ENCODE results near the gene DIPK1C.

DIPK1C gene

GRCh38 chr18:74482697-74483096, 25.6 kb upstream of the DIPK1C start:
- DNase-seq (ENCODE audit: low read depth in 2 of 2): no peak

DNA sequence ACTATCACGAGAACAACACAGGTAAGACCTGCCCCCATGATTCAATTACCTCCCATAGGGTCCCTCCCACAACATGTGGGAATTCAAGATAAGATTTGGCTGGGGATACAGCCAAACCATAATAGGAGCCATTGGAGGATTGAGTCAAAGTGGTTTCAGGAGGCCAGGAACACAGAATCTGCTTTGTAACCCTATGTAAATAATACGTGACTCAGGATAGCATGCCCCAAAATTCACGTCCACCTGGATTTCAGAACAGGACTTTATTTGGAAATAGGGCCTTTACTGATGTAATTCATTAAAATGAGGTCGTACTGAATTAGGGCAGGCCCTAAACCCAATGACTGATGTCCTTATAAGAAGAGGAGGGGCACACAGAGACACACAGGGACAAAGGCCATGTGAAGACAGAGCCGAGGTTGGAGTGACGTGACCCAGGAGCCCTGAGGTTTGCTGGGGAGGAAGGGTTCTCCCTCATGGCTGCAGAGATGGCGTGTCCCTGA, 23.1 kb upstream of the DIPK1C start:
- no peak for DNase-seq (ENCODE audit: low read depth in 2 of 2)

DNA sequence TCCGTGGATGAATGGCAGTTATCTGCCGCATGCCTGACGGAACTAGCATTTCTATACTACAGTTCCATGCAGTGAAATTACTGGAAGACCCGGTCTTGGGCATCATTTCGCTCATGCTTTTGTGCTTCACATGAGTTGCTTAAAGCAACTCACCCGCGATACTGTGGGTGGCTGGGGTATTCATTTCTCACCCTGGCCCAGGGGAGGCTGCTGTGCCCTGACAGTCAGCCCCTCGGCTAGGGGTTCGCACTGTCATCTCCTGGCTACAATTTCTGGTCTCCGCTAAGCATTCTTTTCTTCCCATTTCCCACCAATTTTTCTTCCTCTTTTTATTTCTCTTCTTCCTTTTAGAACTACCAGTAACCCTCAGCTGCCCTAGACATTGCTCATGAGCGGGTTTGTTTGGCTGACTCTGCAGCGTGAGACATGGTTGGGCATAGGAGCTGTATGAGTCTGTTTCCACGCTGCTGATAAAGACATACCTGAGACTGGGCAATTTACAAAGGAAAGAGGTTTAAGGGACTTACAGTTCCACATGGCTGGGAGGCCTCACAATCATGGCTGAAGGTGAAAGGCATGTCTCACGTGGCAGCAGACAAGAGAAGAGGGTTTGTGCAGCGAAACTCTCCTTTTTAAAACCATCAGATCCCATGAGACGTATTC, 22.5 kb upstream of the DIPK1C start:
- DNase-seq (ENCODE audit: low read depth in 2 of 2): no peak

DNA sequence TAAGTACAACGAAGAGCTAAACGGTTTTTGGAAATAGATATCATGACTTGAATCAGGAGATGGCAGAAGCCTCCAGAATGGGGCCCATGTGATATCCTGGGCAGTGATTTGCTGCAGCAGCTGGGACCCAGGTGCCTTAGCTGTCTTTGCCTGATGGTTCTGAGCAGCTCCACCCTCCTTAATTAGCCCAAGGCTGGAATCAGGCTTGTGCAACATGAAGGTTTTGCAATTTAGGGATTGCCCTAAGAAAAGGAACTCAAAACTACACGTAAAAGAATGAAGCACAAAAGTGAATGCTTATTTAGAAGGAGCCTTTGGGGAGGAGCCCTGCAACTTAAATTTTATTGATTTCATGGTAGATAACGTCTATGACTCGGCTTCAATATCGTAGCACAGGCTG, 21.8 kb upstream of the DIPK1C start:
- DNase-seq (ENCODE audit: low read depth in 2 of 2): no peak

- no peak for DNase-seq (ENCODE audit: low read depth in 2 of 2)
These were observed 21.2 kb upstream of the DIPK1C start for GRCh38 chr18:74478316-74478715.

DNA sequence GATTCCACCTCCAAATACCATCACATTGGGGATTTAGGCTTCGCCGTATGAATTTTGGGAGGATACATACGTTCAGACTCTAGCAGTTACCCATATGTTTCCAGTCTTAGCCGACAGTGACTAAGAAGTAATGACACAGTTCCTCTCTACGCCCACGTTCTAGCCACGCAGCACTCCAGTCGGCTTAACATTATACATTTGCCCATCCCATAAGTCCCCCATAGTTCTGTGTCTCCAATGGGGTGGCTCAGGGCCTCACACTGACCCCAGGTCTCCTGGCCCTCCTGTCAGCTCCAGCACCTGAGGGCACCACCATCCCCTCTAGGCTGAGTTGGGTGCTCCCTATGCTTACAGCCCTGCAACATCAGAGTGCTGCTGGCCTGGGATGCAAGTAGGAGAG, 20.7 kb upstream of the DIPK1C start:
- no peak for DNase-seq (ENCODE audit: low read depth in 2 of 2)

GRCh38 chr18:74476140-74476539, 19.0 kb upstream of the DIPK1C start:
- DNase-seq (ENCODE audit: low read depth in 2 of 2): no peak

DNA sequence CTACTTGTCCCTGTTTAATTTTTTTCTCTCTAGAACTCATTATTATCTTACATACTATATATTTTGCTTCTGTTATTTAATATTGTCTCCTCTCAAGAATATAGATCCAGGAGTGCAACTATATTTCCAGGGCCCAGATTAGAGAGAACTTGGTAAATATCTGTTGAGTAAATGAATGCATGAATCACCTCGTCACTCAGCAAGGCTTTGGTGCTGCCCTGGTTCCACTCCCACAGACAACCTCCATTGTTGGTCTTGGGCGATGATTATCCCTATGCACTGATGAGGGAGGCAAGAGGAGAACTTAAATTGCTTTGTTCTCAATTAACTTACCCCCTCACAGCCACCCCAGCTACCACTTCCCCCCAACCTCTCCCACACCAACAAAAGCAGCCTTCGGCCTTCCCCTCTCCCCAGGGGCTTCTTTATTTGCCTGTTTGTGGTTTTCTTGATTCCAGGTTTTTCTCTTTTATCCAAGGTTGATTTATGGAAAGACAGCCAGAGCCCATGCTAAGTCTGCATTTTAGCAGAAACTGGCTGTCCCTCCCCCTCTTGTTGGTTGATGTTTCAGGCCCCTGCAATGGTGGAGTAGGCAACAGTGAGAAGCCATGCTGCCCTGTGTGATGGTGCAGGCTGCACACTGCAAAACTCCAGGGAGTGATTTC, 17.0 kb upstream of the DIPK1C start:
- DNase-seq (ENCODE audit: low read depth in 2 of 2): no peak

DNA sequence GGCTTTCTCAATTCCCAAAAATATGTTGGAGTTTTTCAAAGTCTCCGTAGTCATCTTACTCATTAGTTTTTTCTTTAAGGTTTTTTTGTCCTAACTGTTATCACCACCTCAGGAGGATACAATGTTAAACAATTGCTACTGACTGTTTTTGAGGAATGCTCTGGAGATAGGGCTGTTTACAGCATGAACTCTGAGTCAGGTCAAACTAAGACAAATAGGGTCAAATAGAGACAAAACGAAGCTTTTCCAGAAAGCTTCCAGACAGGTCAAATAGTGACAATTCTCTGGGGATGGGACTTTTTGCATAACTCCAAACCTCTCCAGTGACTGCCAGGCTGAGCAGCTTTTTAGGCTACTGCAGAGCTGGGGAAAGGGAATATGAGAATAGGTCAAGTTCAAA, 15.2 kb upstream of the DIPK1C start:
- DNase-seq (ENCODE audit: low read depth in 2 of 2): no peak

DNA sequence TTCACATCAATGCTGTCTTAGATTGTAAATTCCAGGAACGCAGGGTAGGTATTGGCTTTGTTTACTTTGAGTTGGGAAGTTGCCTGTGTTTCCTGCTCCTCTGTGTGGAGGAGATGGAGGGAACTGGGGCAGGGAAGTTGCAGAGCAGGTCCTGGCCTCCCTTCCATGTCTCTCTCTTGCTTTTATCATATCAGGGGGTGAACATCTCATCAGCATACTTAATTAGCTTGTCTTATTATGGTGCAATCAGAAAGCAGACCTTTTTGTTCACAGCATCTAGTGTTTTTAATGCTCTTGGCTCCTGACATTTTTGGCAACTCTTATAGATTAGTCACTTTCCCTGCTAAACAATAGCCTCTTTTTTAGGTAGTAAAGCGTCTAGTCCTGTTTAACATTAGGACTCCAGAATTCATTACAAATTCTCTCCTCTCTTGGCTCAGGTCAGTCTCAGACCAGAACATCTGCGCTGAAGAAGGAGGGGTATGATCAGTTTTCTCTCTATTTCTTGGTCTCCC, 11.5 kb upstream of the DIPK1C start:
- no peak for DNase-seq (ENCODE audit: low read depth in 2 of 2)

GRCh38 chr18:74465775-74466174, 8.7 kb upstream of the DIPK1C start:
- no peak for DNase-seq (ENCODE audit: low read depth in 2 of 2)

- DNase-seq (ENCODE audit: low read depth in 2 of 2): no peak
These were observed 6.9 kb upstream of the DIPK1C start for GRCh38 chr18:74463983-74464382.

GRCh38 chr18:74463254-74463653, 6.1 kb upstream of the DIPK1C start:
- no peak for DNase-seq (ENCODE audit: low read depth in 2 of 2)

DNA sequence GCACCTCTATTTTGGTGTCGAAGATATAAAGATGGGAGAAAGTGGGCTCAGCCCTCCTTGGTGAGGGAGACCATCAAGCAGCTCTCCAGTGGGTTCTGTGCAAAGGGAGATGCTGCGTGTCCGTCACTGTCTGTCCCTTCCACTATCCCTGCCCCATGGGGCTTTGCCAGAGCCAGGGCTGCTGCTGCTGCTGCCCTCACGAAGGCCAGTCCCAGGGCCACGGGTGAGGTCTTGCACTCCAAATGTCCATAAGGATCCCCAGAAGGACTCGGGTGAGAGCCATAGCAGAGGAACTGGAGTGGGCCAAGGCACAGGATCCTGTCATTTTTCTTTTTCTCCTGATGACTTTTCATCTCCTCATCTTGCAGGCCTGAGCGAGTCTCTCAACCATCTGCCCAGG, 3.7 kb upstream of the DIPK1C start:
- no peak for DNase-seq (ENCODE audit: low read depth in 2 of 2)

DNA sequence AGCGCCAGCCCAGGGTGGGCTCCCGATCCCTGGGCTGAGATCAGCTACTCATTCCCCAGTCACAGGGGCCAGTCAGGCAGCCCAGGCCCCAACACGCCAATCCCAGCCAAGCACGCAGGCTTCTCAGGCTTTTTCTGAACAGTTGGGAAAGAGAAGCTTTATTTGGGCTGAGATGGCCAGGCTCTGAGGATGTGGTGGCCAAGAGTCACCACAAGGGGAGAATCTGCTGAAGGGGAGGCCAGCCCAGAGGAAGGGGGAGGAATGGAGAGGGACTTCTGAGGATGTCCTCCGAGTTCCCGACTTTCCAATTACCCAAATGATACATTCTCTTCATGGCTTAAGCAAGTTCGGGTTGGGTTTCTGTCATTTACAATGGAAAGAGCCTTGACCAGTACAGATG, 2.8 kb upstream of the DIPK1C start:
- no peak for DNase-seq (ENCODE audit: low read depth in 2 of 2)

DNA sequence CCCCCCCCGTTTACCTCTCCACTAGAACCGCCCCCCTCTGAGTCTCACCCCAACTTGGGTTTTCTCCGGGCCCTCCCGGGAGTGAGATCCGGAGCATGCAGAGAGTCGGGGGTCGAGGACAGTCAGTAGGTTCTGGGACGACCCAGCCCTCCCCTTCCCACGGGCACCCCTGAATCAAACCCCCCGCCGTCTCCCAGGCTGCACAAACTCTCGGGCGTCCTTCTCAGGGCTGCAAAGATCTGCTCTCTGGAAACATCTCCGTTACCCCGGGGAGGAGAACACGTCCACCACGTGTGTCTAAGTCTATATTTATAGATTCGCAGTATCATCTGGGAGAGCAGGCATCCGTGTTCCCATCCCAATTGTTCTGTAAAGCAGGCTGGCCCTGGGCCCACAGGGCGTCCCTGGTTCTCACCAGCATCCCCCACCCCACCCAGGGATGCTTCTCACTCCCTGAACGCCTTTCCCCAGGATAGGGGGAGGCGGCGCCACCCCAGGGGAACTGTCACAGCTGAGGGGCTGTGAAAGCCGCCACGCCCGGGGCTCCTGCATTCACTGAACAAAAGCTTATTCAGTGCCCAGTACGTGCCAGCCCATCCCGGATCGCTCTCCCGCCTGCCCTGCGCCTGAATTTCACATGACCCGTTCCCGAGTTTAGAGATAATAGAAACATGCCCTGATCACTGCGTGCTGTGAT, 765 bp upstream of the DIPK1C start:
- DNase-seq (ENCODE audit: low read depth in 2 of 2): no peak

DNA sequence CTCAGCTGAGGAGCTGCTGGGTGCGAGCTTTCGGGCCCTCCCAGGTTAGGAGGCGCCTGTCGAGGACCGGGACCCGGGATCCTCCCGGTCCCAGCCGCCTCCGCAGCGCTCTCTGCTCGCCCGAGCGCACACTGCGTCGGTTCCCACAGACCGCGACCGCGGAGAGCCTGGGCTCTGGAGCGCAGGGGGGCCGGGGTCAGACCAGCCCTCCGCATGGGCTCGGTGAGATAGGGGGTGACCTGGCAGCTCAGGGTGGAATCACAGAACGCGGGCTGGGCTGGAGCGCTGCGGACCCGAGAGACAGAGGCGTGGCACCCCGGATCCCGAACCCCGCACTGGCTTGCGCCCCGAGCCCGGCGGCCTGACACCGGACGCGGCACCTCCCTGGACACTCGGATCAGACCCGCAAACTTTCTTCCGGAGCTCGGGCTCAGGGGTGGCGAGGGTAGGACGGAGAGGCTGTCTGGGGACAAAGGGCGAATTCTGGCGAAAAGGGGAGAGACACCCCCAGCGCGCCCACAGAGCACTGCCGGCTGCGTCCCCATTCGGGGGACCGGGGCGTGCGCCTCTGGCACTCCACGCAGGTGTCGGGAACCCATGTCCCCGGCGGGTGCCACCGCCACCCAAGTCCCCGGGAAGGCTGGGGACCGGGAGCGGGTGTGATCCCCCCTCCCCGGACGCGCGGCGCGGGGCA, 612 bp downstream of the DIPK1C start:
- no peak for DNase-seq (ENCODE audit: low read depth in 2 of 2)

- DNase-seq (ENCODE audit: low read depth in 2 of 2): no peak
These were observed 1.1 kb downstream of the DIPK1C start for GRCh38 chr18:74456017-74456348.

GRCh38 chr18:74455386-74455785, 1.7 kb downstream of the DIPK1C start:
- DNase-seq (ENCODE audit: low read depth in 2 of 2): no peak

- DNase-seq (ENCODE audit: low read depth in 2 of 2): no peak
These were observed 2.8 kb downstream of the DIPK1C start for GRCh38 chr18:74454279-74454751.

DNA sequence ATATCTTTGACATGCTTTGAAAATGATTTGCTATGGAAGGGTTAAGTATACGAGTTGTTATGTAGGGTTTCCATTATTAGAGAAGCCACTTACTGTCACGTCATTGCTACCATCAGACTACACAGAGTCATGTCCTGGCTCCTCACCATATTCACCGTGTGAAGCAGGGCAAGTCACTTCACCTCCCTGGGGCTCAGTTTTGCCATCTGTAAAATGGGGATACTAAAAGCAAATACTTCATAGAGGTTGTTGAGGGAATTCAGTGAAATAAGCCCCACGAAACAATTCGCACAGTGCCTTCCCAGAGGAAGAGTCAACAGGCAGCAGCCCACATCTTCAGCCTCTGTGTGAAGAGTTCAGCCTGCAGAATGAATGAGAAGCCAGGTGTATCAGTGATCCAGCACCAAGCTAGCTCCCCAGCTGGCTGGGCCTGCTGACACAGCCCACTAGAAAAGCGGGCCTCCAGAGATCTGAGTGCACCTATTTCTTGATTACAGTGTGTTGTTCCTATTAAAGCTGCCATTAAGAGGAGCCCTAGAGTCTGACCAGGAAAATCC, 3.4 kb downstream of the DIPK1C start:
- DNase-seq (ENCODE audit: low read depth in 2 of 2): no peak

DNA sequence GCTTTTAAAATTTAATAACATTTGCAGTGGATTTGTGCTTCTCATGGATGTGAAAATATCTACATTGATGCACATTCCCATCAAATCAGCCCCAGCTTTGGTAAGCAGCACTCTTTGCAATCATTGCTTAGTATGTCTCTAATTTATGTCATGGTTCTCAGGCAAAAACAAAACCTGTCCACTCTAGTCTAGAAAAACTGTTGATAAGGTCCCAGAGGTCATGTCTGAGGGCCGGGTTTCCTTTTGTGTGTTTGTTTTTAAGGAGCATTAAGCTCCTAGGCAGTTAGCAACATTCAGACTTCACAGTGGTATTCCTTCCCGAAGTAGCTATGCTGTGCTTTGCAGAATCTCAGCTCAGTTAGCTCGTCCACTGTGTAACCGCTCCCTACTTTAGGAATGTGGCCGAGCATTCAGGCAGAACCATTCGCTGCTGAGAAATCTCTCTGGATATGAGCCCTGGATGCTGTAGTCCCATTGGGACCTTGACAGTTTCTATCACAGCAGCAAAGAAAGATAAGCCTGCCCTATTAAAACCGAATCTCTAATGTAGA, 4.0 kb downstream of the DIPK1C start:
- DNase-seq (ENCODE audit: low read depth in 2 of 2): no peak
